GM19238 (cell line): Measurements from ENCODE around the gene ING1.
"Not testable (repeated sequence)": the region's sequence is repeated elsewhere in the genome, so short reads cannot be mapped to it uniquely, and the experiment has no call there.

Experiments used
- DNase-seq: peaks from one replicate; pipeline ENCODE4 v3.0.0; 2011; ENCODE audit warnings: low spot score; ENCODE audit not compliant: insufficient read length

ING1 gene

GRCh38 chr13:110690516-110690915 lies 23.0 kb upstream of the ING1 start:
- no peak for DNase-seq

GRCh38 chr13:110695774-110696173 lies 17.7 kb upstream of the ING1 start:
- not testable (repeated sequence) for DNase-seq

GRCh38 chr13:110696776-110697175 lies 16.7 kb upstream of the ING1 start:
- DNase-seq = no peak

GRCh38 chr13:110697842-110698241 lies 15.7 kb upstream of the ING1 start:
- DNase-seq = no peak

- no peak for DNase-seq
Observed at GRCh38 chr13:110698689-110699088, 14.8 kb upstream of the ING1 start.

GRCh38 chr13:110699148-110700145 lies 14.1 kb upstream of the ING1 start:
- no peak for DNase-seq

GRCh38 chr13:110700186-110700585 lies 13.3 kb upstream of the ING1 start:
- no peak for DNase-seq

GRCh38 chr13:110700641-110701040 lies 12.9 kb upstream of the ING1 start:
- DNase-seq = no peak

- not testable (repeated sequence) for DNase-seq
Observed at GRCh38 chr13:110701061-110701460, 12.4 kb upstream of the ING1 start.

- no peak for DNase-seq
Observed at GRCh38 chr13:110702089-110702488, 11.4 kb upstream of the ING1 start.

GRCh38 chr13:110702591-110703526 lies 10.6 kb upstream of the ING1 start:
- DNase-seq = no peak

GRCh38 chr13:110705356-110705825 lies 8.1 kb upstream of the ING1 start:
- DNase-seq = no peak

GRCh38 chr13:110705826-110706569 lies 7.5 kb upstream of the ING1 start, which contains the start of gene CARS2:
Gene CARS2 (minus strand): TSS chr13:110706116. CDS start chr13:110706093, 23 bp downstream.
- DNase-seq = peak; percentile 97

GRCh38 chr13:110706570-110707372 lies 6.7 kb upstream of the ING1 start:
- DNase-seq = no peak

GRCh38 chr13:110712081-110712848 lies 1.2 kb upstream of the ING1 start:
- DNase-seq = peak; percentile 83

- DNase-seq = peak; percentile 91
Observed at GRCh38 chr13:110712849-110713641, 455 bp upstream of the ING1 start.

GRCh38 chr13:110713981-110714796 lies 689 bp downstream of the ING1 start:
- DNase-seq = peak; percentile 55
